Astrocyte (in vitro differentiated cells and primary cell): Measurements from ENCODE around the gene FSTL4.

Experiments used
- EZH2 ChIP-seq: IDR thresholded peaks from 2 replicates; pipeline ENCODE4 v1.6.1; 2012; ENCODE audit warnings: mild to moderate bottlenecking, low read length, inconsistent platforms; ENCODE audit not compliant: insufficient read depth
- TF ChIP-seq, protein P1 (sequence below): IDR thresholded peaks from 2 replicates; pipeline ENCODE4 v1.5.1; 2011; ENCODE audit warnings: low read depth, mild to moderate bottlenecking, inconsistent platforms, low read length, moderate library complexity; ENCODE audit not compliant: insufficient read depth

- TF ChIP-seq, protein P1, sequence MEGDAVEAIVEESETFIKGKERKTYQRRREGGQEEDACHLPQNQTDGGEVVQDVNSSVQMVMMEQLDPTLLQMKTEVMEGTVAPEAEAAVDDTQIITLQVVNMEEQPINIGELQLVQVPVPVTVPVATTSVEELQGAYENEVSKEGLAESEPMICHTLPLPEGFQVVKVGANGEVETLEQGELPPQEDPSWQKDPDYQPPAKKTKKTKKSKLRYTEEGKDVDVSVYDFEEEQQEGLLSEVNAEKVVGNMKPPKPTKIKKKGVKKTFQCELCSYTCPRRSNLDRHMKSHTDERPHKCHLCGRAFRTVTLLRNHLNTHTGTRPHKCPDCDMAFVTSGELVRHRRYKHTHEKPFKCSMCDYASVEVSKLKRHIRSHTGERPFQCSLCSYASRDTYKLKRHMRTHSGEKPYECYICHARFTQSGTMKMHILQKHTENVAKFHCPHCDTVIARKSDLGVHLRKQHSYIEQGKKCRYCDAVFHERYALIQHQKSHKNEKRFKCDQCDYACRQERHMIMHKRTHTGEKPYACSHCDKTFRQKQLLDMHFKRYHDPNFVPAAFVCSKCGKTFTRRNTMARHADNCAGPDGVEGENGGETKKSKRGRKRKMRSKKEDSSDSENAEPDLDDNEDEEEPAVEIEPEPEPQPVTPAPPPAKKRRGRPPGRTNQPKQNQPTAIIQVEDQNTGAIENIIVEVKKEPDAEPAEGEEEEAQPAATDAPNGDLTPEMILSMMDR, result peak; percentile 51
- TF ChIP-seq EZH2, result no peak
Measured at GRCh38 chr5:133552925-133553525, 59.3 kb downstream of the FSTL4 start.
